SU-DHL-6 (cell line): ENCODE measurements around the gene POU5F1.

Source experiments
- H2AFZ ChIP-seq: fragments of 200-600 bp; sonication (generic); 2 replicates; pipeline ENCODE4 v1.6.1; 2014; ENCODE audit warnings: low read depth, mild to moderate bottlenecking, moderate library complexity, mixed read lengths, antibody characterized with exemption, low read length; ENCODE audit not compliant: severe bottlenecking
- H3F3A ChIP-seq: fragments of 200-600 bp; shearing (Covaris generic); 2 replicates; pipeline ENCODE4 v1.6.0; 2016; ENCODE audit warnings: antibody characterized with exemption, mild to moderate bottlenecking; ENCODE audit not compliant: insufficient read depth
- H3K27ac ChIP-seq: fragments of 200-600 bp; sonication (generic); 2 replicates; pipeline ENCODE4 v1.5.1; 2016; ENCODE audit warnings: low read depth, mild to moderate bottlenecking, low read length, moderate library complexity, mixed read lengths
- H3K27me3 ChIP-seq: fragments of 200-600 bp; sonication (generic), shearing (Covaris generic); 2 replicates; pipeline ENCODE4 v1.6.0; 2014; ENCODE audit warnings: mild to moderate bottlenecking, low read length
- H3K36me3 ChIP-seq: fragments of 200-600 bp; sonication (generic); 2 replicates; pipeline ENCODE4 v1.6.1; 2014; ENCODE audit warnings: mild to moderate bottlenecking, low read length, mixed read lengths
- H3K4me2 ChIP-seq: fragments of 300-600, 200-600 bp; shearing (Covaris generic), sonication (generic); 2 replicates; pipeline ENCODE4 v1.6.0; 2014; ENCODE audit warnings: low read length, low read depth, mild to moderate bottlenecking; ENCODE audit not compliant: poor library complexity, severe bottlenecking
- H3K4me3 ChIP-seq: fragments of 200-600 bp; sonication (generic); 2 replicates; pipeline ENCODE4 v1.5.1; 2014; ENCODE audit warnings: antibody characterized with exemption, low read length, mild to moderate bottlenecking, mixed read lengths; ENCODE audit not compliant: insufficient read depth, poor library complexity, severe bottlenecking
- H3K79me2 ChIP-seq: fragments of 200-600 bp; sonication (generic); 2 replicates; pipeline ENCODE4 v1.6.1; 2014; ENCODE audit warnings: mild to moderate bottlenecking, low read length, moderate library complexity; ENCODE audit not compliant: insufficient read depth
- H3K9ac ChIP-seq: fragments of 200-600 bp; sonication (generic); 2 replicates; pipeline ENCODE4 v1.7.0; 2014; ENCODE audit warnings: mild to moderate bottlenecking, low read length
- H3K9me2 ChIP-seq: fragments of 200-600 bp; sonication (generic); replicated peaks from 2 replicates; pipeline ENCODE4 v1.6.1; 2014; ENCODE audit warnings: low read length; ENCODE audit not compliant: insufficient read depth
- H3K9me3 ChIP-seq: fragments of 200-600 bp; sonication (generic); 2 replicates; pipeline ENCODE4 v1.6.1; 2014; ENCODE audit warnings: low read length, mixed read lengths; ENCODE audit not compliant: insufficient read depth
- H4K20me1 ChIP-seq: fragments of 200-600 bp; sonication (generic); 2 replicates; pipeline ENCODE4 v1.6.1; 2014; ENCODE audit warnings: low read depth, mild to moderate bottlenecking, antibody characterized with exemption, low read length, moderate library complexity, mixed read lengths
- EZH2phosphoT487 ChIP-seq: fragments of 200-600 bp; sonication (generic), shearing (Covaris generic); conservative IDR thresholded peaks from 2 replicates; pipeline ENCODE4 v1.6.1; 2018; ENCODE audit warnings: mild to moderate bottlenecking, antibody characterized with exemption, low read length, moderate library complexity, mixed read lengths
- TF ChIP-seq, protein P1 (sequence below): fragments of 200-600 bp; sonication (generic); IDR thresholded peaks from one replicate; pipeline ENCODE4 v1.5.1; 2017; ENCODE audit warnings: antibody characterized with exemption, mild to moderate bottlenecking, low read length, moderate library complexity; ENCODE audit not compliant: insufficient read depth, poor library complexity, severe bottlenecking

Gene POU5F1

DNA sequence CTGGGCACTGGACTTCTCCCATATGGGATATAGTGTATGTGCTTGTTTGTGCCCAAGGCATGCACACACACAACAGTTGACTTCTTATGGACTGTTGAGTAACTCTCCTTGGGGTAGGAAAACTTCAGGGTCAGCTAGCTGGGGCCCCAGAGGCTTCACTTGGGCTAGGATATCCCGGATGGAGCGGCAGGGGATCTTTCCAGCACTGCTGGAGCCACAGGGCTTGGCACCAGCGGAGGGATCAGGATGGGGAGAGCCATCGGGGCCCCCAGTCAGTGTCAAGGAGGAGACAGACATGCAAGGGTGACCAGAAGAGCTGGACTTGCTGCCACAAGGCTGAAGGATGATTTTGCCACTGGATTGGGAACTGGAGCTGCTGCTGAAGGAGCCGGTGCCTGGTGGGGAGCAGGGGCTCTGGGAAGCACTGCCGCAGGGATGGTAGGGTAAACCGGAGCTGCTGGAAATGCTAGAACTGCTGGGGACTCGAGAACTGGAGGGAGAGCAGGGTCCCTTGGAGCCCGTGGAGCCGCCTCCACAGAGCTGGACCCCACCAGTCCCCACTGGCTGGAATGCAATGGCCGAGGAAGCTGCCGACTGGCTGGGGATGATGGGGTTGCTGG is 54.4 kb downstream of the POU5F1 start:
- H3F3A ChIP-seq: no peaks in the 10 kb centered on the region
- H2AFZ ChIP-seq: no peak overlapping the region
- H3K4me2 ChIP-seq: no peak overlapping the region
- TF ChIP-seq, protein P1, sequence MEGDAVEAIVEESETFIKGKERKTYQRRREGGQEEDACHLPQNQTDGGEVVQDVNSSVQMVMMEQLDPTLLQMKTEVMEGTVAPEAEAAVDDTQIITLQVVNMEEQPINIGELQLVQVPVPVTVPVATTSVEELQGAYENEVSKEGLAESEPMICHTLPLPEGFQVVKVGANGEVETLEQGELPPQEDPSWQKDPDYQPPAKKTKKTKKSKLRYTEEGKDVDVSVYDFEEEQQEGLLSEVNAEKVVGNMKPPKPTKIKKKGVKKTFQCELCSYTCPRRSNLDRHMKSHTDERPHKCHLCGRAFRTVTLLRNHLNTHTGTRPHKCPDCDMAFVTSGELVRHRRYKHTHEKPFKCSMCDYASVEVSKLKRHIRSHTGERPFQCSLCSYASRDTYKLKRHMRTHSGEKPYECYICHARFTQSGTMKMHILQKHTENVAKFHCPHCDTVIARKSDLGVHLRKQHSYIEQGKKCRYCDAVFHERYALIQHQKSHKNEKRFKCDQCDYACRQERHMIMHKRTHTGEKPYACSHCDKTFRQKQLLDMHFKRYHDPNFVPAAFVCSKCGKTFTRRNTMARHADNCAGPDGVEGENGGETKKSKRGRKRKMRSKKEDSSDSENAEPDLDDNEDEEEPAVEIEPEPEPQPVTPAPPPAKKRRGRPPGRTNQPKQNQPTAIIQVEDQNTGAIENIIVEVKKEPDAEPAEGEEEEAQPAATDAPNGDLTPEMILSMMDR: no peak
- TF ChIP-seq EZH2phosphoT487: no peak
- H3K36me3 ChIP-seq: no peaks in the 10 kb centered on the region
- no peaks in the 10 kb centered on the region for H3K27me3 ChIP-seq
- H3K9me2 ChIP-seq: no peaks in the 10 kb centered on the region
- no peak overlapping the region for H3K27ac ChIP-seq
- H4K20me1 ChIP-seq: no peaks in the 10 kb centered on the region
- H3K9me3 ChIP-seq: no peaks in the 10 kb centered on the region
- no peaks in the 10 kb centered on the region for H3K79me2 ChIP-seq
- no peak overlapping the region for H3K9ac ChIP-seq
- no peak overlapping the region for H3K4me3 ChIP-seq

DNA sequence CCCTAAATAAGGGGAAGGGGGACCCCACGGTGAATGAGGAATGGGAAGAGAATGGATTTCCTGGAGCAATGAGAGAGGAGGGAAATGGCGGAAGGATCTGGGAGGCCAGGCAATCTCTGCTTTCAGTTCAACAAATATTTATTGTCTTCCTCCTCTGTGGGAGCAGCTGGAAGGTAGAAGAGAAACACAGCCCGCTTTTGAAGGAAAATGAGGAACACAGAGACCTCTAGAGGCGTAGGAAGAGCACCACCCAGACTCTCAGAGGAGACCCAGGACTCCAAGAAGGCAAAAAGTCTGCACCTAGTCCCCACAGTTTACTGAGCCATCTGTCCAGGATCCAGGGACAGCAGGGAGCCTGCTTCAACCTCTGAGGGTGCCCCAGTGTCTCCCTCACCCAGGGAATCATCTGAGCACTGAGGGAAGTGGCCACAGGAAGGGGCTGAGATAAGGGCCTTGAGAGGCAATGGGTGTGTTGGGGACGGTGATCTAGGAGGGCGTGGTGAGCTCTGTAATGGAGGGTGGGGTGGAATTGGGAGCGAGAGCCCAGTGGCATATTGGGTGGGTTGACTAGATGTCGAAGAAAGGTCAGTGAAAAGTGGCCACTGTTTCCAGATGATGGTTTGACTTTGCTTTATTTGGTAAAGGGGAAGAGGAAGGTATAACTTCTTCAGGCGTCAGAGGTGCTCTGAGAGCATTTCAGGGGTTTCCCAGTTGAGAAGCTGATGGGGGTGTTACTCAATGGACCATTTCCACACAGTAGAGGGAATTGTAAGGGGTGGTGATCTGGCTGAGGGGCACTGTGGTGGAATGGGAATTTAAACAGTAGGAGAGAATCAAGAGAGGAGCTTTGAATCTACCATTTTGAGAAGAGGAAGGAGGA is 55.3 kb downstream of the POU5F1 start:
- Histone ChIP-seq H4K20me1 (no peaks in the 10 kb centered on the region), H3K4me3 (no peak overlapping the region), H3K27me3 (no peaks in the 10 kb centered on the region), H2AFZ (no peak overlapping the region), H3K9me2 (no peaks in the 10 kb centered on the region), H3K36me3 (no peaks in the 10 kb centered on the region), H3K4me2 (no peak overlapping the region), H3K9ac (no peak overlapping the region), H3F3A (no peaks in the 10 kb centered on the region), H3K27ac (no peak overlapping the region), H3K79me2 (no peaks in the 10 kb centered on the region), H3K9me3 (no peaks in the 10 kb centered on the region)
- TF ChIP-seq, protein P1: no peak
- TF ChIP-seq EZH2phosphoT487: no peak

DNA sequence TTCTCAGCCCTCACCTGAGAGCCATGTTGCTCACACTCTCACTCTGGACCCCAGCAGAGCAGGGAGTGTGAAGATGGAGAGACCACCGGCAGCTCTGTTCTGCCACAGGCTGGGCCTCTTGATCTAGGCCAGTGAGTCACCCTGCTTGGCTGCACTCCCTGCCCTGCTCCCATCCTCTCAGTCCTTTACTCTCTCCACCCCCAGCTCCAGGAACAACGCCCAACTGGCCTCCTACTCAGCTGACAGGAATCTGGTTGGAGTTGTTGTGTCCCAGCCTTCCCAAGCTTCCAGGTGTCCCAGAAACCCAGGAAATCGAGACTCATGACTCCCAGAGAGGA is 56.0 kb downstream of the POU5F1 start, which contains the start of gene PSORS1C1:
TSS of gene PSORS1C1 (plus strand) at position 260 of the 338 bp plus-strand sequence. CDS start 14,833 bp downstream, outside the sequence.
- Histone ChIP-seq H3K36me3 (no peaks in the 10 kb centered on the region), H3K4me2 (no peak within 1 kb of the TSS), H3K79me2 (no peaks in the 10 kb centered on the region), H3K9me3 (no peaks in the 10 kb centered on the region), H3F3A (no peaks in the 10 kb centered on the region), H2AFZ (no peak within 1 kb of the TSS), H3K9me2 (no peaks in the 10 kb centered on the region), H3K4me3 (no peak within 1 kb of the TSS), H4K20me1 (no peaks in the 10 kb centered on the region), H3K27ac (no peak within 1 kb of the TSS), H3K9ac (no peak within 1 kb of the TSS), H3K27me3 (no peaks in the 10 kb centered on the region)
- no peak for TF ChIP-seq EZH2phosphoT487
- TF ChIP-seq, protein P1: no peak
